Kidney (tissue), 14 donors: Measurements from ENCODE around the gene EFCAB11. TPM values are rescaled to one million over a fixed set of nuclear protein-coding genes. Genes with fewer than 3 reads are reported as not detected.

Source experiments
- DNase-seq, 5 donors: peaks; one replicate each; pipeline ENCODE4 v3.0.0-alpha.2; 2013 to 2020
- FAIRE-seq: peaks from 2 replicates; lab custom pipeline; 2012; peaks lifted over from hg19 to GRCh38; lab: Jason Lieb, UNC
- H3K27ac ChIP-seq, 2 donors: one replicate each; pipeline ENCODE4 v1.7.0; 2013; ENCODE audit warnings: low read depth in 2 of 2, low read length in 2 of 2, inconsistent platforms in 1 of 2
- H3K27me3 ChIP-seq: one replicate; pipeline ENCODE4 v1.7.1; 2013; ENCODE audit warnings: low read length, inconsistent platforms; ENCODE audit not compliant: control insufficient read depth, insufficient read depth
- H3K36me3 ChIP-seq, 3 donors: one replicate each; pipeline versions ENCODE4 v1.7.0 to v1.7.1; 2013; ENCODE audit warnings: low read length in 3 of 3, control low read depth in 1 of 3, inconsistent platforms in 1 of 3; ENCODE audit not compliant: insufficient read depth in 3 of 3, control insufficient read depth in 2 of 3
- H3K4me1 ChIP-seq, 3 donors: one replicate each; pipeline versions ENCODE4 v1.7.0 to v1.7.1; 2013; ENCODE audit warnings: low read length in 3 of 3, inconsistent platforms in 1 of 3, low read depth in 1 of 3; ENCODE audit not compliant: control insufficient read depth in 2 of 3, insufficient read depth in 2 of 3
- H3K4me3 ChIP-seq, 3 donors: one replicate each; pipeline versions ENCODE4 v1.7.0 to v1.8.1; 2013; ENCODE audit warnings: low read length in 3 of 3, control low read depth in 1 of 3, inconsistent platforms in 1 of 3
- H3K9ac ChIP-seq, 3 donors: one replicate each; pipeline versions ENCODE4 v1.7.0 to v1.7.1; 2013; ENCODE audit warnings: low read length in 3 of 3, control low read depth in 1 of 3, inconsistent platforms in 1 of 3
- H3K9me3 ChIP-seq, 3 donors: one replicate each; pipeline versions ENCODE4 v1.7.0 to v1.7.1; 2013; ENCODE audit warnings: low read length in 3 of 3, control low read depth in 1 of 3, inconsistent platforms in 1 of 3; ENCODE audit not compliant: control insufficient read depth in 2 of 3, insufficient read depth in 1 of 3
- CTCF ChIP-seq: IDR thresholded peaks from 3 replicates; pipeline ENCODE4 v1.5.1; 2012; ENCODE audit warnings: mild to moderate bottlenecking, moderate library complexity, borderline replicate concordance; ENCODE audit not compliant: insufficient read depth; ENCODE audit errors: extremely low read depth
- intact Hi-C: fragments of 100-400 bp; cut with DNase I; formaldehyde crosslinking; loops from one replicate; pipeline ENCODE4 v1.11.1; 2022
- polyA plus RNA-seq: library from polyadenylated mRNA; stranded (reverse); fragments of 350-450 nt; fragmentation: Illumina TruSeq; extraction: RNeasy Lipid Tissue Mini Kit (QIAGEN cat#74804); gene quantifications from one replicate; pipeline ENCODE4 v1.2.3, GENCODE V29; 2014; ENCODE audit warnings: low read depth, low replicate concordance; ENCODE audit not compliant: insufficient read depth
- total RNA-seq: library from RNA; stranded (reverse); fragmentation: NEBNext Ultra II Directional; extraction: Animal tissue kit (Norgen Biotek cat#: 25700); gene quantifications from one replicate; pipeline ENCODE4 v1.2.1, GENCODE V29; 2021
- donor health status: control.
- donor health status: control.
- donor health status: control.
- donor health status: control.
- donor health status: control.
- donor health status: DM: yes; HTN: yes; CAD: no.
- donor health status: Normal renal cell carcinoma (clear cell type).

EFCAB11 gene
- total and polyA plus RNA-seq, 2 donors from 2014 or later, result 8.4 to 8.9 TPM

GRCh38 chr14:89911010-89911919 is 43.3 kb downstream of the EFCAB11 start:
- intact Hi-C loops, result loop anchor here (10.0 kb wide), 1 partner anchor 886 kb away; no protein-coding TSS in a partner anchor
- FAIRE-seq, result no peak
- DNase-seq, result peak in 4 of 5 donors; percentile 40 to 76 (median 60)
- peak overlapping the region in 1 of 2 donors; percentile 54 for H3K27ac ChIP-seq
- H3K27me3 ChIP-seq, result no peaks in the 10 kb centered on the region
- no peak for TF ChIP-seq CTCF
- H3K4me3 ChIP-seq, result peak overlapping the region in 2 of 3 donors; percentile 30 to 33
- no peaks in the 10 kb centered on the region for H3K36me3 ChIP-seq
- peak overlapping the region in 1 of 3 donors; percentile 13 for H3K9ac ChIP-seq
- H3K9me3 ChIP-seq, result no peaks in the 10 kb centered on the region
- H3K4me1 ChIP-seq, result peaks cover 0 to 12% (median 5%) of the 10 kb centered on the region in 3 donors

GRCh38 chr14:89910691-89911009 is 43.9 kb downstream of the EFCAB11 start:
- no peak for TF ChIP-seq CTCF
- Histone ChIP-seq H3K9ac (peak overlapping the region in 1 of 3 donors; percentile 13), H3K27me3 (no peaks in the 10 kb centered on the region), H3K4me3 (peak overlapping the region in 2 of 3 donors; percentile 28 to 33), H3K27ac (no peak overlapping the region), H3K4me1 (peaks cover 0 to 12% (median 5%) of the 10 kb centered on the region in 3 donors), H3K9me3 (no peaks in the 10 kb centered on the region), H3K36me3 (no peaks in the 10 kb centered on the region)
- FAIRE-seq (peak; percentile 11), DNase-seq (peak in 1 of 5 donors; percentile 26)
- intact Hi-C loops, result loop anchor here (10.0 kb wide), 1 partner anchor 886 kb away; no protein-coding TSS in a partner anchor

- Histone ChIP-seq H3K9ac (no peak overlapping the region), H3K27me3 (no peaks in the 10 kb centered on the region), H3K36me3 (no peaks in the 10 kb centered on the region), H3K9me3 (no peaks in the 10 kb centered on the region), H3K4me3 (no peak overlapping the region), H3K4me1 (peaks cover 0 to 12% (median 5%) of the 10 kb centered on the region in 3 donors), H3K27ac (no peak overlapping the region)
- no peak for TF ChIP-seq CTCF
- DNase-seq (no peak), FAIRE-seq (no peak)
- intact Hi-C loops, result no loop called here
These were observed 44.9 kb downstream of the EFCAB11 start for GRCh38 chr14:89909586-89909985.
